Ecto neural progenitor cell (in vitro differentiated cells): Measurements from ENCODE around the gene NPEPL1.

Experiments used
- DNase-seq: peaks from one replicate; pipeline ENCODE4 v3.0.0-alpha.2; 2018; ENCODE audit warnings: low spot score

NPEPL1 gene

DNA sequence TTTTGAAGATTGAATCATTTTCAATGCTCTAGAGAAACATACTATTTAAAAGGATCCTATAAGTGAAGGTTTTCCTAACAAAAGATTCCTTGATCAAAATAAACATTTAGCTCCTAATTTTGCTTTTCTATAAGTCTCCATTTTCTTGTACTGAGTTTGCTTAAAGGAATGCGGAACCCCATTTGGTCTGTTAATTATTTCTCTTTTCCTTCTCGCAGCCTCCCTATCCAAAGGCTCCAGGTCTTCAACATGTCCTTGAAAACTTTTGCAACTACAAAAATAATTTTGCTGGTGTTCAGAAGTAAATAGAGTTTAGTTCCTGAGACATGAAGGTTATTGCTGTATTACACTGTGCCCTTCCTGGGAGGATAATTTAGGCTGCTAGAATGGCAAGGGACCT lies 8.3 kb upstream of the NPEPL1 start:
- DNase-seq = no peak

DNA sequence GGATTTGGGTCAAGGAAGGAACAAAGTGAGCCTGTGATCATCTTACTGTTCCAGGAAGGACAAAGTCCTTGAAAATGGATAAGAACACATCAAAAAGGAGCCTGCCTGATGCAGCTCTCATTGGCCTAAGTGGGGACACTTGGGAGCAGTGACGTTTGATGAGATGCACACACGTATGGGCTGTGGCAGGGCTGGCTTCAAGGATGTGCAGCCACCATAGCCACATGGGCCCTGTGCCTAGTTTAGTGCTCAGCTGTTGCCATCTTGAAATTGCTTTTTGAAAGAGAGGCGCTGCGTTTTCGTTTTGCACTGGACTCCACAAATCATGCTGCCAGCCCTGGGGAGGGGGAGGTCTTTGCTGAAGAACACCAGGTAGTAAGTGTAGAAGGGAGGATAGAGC lies 6.6 kb upstream of the NPEPL1 start:
- no peak for DNase-seq

DNA sequence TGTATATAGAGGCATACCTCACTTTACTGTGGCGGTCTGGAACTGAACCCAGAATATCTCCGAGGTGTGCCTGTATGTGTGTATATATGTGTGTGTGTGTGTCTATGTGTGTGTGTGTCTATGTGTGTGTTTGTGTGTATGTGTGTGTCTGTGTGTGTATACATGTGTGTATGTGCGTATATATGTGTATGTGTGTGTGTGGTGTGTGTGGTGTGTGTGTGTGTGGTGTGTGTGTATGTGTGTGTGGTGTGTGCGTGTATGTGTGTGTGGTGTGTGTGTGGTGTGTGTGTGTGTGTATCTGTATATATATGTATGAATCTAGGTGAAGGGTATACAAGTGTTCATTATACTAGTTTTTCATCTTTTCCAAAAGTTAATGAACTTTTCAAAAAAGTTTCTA lies 4.2 kb upstream of the NPEPL1 start:
- DNase-seq = no peak

DNA sequence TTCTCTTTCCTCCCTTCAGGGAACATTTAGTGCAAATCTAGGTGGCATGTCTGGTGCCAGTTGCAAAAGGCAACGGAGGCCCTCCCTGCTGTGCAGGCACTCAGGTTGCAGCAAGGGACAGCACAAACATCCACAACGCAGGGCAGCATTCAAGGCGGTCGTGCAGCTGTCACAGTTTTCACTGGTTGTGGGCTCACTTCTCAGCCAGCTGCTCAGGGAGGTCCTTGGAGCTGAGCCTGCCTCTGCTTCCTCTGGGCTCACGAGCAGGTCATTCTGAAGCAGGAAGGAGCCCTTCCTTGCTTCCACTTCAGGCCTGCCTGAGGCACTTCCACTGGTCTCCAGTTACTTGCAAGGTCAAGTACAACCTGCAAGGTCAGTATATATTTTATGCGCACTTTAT lies 3.8 kb upstream of the NPEPL1 start:
- DNase-seq = no peak

DNA sequence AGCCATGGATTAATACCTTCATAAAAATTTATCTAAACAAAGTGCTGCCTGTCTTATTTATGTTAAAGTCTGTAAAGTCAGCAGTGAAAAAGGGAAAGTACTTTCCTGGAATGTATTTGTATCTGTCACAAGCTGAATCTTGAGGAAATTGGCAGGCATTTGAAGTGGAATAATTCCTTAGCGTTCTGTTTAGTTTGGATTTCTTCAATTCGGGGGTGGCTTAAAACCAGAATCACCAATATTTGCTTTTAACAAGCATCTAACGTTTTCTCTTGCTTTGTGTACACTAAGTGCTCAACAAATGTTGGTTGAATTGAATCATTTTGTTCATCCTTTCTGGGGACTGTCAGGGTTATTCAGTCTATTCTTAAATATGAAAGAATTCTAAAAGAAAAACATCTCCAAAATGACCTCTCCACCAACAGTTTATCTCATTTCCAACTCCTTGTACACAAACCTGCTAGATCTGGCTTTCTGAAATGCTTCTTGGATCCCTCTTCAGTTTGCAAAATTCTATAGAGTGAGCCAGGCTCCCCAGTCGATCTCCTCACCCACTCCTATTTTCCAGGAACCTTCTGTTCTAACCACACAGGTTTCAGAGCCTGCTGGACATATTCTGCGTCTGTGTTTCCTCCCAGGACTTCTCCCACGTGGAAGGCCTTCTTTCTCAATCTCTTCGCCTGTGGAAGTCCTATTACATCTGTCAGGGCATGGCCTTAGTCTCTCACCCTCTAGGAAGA lies 2.0 kb upstream of the NPEPL1 start:
- no peak for DNase-seq

DNA sequence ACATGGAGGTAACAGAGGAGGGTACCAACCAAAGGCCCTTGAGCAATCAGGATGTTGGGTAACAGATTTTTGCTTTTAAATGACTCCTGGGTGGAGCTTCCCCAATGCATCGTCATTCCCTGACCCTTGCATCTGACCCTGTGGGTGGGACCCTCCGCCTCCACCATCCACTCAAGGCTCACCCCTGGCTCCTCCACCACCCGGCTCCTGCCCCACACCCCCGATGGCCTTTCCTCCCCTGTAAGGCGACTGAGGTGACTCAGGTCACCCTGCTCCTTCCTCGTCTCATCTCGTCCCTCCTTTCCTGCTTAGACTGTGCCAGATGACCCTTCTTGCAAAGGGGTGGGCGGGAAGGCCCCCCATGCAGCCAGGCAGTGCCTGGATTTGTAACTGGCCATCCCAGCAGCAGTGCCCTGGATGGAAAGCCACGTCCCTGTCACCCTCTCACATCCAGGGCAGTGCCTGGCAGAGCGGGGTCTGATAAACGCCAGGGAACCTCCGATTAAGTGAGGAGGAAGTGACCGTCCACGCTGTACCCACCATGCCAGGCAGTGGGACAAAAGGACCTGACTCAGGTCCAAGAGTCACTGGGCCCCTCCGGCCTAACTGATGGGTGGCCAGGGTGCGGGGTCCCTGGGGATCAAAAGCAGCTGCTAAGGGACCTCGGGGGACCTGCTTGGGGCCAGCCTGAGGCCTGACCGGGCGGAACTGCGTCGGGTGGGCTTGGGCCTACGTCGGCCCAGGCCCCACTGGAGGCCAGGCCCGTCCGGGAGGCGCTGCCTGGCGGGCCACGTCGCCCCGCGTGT lies 624 bp upstream of the NPEPL1 start:
- peak; percentile 66 for DNase-seq

DNA sequence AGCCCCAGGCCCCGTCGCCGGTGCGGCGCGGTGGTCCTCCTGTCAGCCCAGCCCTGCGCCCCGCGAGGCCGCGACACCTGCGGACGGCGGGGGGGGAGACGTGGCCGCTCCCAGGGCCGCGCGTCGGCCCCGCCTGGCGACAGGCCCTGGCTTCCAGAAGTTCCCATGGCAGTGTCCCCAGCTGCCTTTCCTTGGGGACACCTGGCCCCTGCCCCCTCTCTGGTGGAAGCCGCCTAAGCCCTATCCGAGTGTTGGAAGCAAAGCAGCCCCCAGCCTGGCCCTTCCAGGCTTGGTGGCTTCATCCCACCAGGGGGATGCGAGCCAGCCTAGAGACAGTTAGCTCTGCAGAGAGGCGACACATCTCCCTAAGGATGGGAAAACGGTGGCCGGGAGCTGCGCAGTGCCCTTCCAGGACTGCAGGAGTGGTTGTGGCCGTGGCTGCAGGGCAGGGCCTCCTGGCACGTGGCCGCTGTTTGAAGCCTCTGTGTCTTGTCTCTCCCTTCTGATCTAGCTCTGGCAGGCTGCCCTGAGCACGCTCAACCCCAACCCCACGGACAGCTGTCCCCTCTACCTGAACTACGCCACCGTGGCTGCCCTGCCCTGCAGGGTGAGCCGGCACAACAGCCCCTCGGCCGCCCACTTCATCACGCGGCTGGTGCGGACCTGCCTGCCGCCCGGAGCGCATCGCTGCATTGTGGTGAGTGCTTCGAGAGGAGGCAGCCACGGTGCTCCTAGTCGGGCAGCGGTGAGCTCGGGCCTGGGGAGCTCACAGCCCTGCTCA lies 816 bp downstream of the NPEPL1 start:
- DNase-seq = peak; percentile 63

DNA sequence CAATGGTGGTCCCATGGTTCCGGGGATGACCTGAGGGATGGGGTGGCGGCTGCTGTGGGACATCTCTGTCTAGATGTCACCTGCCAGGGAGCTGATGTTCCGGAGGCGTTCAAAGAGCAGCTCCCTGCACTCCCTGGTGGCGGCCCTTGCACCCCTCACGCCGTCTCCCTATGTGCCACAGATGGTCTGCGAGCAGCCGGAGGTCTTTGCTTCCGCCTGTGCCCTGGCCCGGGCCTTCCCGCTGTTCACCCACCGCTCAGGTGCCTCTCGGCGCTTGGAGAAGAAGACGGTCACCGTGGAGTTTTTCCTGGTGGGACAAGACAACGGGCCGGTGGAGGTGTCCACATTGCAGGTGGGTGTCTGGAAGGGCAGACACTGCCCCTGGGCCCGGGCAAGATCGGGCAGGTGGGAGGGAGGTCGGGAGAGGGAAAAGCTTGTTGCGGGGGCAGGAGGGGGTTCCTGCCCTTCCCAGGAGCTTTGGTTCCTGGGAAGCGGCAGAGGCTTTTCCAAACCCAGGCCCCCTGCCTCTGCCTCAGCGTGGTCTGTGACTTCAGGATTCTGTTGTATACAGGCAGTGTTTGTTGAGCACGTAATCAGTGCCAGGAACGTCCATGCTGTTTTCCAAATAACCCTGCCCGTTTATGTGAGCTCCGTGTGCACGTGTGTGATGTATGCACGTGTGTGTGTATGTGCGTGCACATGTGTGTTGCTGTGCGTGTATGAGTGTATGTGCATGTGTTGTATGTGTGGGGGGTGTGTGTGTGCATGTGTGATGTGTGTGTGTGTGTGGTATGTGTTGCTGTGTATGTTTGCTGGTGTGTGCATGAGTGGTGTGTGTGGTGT lies 1.9 kb downstream of the NPEPL1 start:
- peak; percentile 41 for DNase-seq

DNA sequence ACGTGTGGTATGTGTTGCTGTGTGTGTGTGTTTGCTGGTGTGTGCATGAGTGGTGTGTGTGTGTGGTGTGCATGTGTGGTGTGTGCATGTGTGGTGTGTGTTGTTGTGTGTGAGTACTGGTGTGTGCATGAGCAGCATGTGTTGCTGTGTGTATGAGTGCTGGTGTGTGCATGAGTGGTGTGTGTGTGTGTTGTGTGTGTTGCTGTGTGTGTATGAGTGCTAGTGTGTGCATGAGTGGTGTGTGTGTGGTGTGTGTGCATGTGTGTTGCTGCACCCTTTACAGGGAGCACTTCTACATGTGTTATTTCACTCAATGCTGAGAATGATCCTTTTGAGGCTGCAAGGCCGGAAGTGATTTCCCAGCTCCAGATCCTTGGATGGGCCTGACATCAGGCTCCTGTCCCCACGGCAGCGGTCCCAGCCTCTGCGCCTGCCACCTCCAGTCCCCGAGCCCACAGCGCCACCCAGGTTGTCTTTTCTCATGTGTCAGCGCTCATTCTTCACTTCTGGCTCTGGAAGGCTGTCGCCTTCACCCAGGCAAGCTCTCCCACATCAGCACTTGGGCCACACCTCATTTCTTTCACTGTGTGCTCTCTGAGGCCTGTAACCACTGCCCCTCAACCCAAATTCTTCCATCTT lies 2.6 kb downstream of the NPEPL1 start:
- no peak for DNase-seq

DNA sequence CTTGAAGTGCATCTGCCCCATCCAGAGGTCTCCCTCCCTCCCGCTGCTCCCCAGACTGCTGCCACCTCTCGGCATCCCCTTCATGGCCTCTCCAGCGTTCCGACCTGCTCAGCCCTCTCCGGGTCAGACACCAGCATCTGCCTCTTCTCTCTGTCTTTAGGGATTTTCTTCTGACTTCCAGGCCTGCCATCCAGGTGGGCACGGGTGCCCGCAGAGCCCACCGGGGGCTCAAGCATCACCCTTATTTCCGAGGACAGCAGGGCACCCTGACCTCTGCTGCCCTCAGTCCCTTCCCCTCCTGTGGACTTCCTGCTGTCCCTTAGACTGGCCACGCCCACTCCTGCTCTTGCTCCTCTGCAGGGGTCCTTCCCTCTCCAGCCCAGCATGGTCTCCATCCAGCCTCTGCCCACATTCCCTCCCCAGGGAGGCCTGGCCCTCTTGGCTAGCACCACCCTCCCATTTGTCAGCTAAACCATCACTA lies 3.3 kb downstream of the NPEPL1 start:
- DNase-seq = no peak

DNA sequence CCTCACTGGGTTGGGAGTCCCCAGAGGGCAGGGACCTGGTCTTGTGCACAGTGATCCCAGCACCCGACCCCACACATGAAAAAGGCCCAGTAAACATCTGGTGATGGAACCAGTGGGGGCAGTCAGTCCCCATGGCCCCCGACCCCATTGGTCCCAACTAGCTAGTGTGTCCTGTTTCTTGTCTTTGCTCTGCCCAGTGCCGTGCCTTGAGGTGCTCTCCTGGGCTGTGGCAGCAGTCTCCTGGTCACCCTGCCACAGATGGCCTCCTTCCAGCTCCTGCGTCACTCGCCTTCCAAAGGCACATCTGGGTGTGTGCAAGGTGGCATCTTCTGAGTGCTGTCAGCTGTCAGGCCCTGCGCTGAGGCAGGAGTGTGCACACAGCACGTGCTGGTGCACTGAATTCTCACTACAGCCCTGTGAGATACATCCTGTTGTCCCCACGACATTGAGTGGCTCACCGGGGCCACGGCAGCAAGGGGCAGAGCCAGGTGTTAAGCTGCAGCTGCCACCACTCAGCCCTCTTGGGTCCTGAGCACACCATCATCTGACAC lies 3.9 kb downstream of the NPEPL1 start:
- DNase-seq = no peak

DNA sequence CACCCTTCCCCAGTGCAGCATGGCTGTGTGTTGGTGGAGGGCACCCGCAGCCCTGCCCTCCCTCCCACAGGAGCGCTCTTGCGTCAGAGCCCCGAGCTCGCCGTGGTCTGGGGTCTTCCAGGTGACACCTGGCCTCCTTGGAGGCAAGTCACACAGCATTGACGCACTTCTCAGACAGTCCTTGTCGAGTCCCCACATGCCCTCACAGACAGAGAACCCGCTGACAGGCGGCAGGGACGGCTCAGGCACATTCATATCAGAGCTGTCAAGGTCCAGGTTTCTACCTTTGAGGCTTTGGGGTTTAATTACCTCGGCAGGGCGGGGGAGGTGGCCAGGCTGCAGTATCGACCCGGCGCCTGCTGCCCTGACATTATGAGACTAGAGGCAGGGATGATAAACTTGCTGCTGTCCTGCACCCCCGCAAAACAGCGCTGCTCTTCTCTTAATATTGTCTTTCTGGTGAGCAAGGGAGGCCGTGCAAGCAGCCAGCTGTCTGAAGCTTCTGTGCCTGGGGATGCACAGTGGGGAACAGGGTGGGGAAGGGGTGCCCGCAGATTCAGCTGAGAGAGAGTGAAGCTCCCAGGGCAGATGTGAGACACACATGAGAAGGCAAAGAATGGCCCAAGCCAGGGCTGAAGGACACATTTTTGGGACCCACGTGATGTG lies 4.7 kb downstream of the NPEPL1 start:
- no peak for DNase-seq

DNA sequence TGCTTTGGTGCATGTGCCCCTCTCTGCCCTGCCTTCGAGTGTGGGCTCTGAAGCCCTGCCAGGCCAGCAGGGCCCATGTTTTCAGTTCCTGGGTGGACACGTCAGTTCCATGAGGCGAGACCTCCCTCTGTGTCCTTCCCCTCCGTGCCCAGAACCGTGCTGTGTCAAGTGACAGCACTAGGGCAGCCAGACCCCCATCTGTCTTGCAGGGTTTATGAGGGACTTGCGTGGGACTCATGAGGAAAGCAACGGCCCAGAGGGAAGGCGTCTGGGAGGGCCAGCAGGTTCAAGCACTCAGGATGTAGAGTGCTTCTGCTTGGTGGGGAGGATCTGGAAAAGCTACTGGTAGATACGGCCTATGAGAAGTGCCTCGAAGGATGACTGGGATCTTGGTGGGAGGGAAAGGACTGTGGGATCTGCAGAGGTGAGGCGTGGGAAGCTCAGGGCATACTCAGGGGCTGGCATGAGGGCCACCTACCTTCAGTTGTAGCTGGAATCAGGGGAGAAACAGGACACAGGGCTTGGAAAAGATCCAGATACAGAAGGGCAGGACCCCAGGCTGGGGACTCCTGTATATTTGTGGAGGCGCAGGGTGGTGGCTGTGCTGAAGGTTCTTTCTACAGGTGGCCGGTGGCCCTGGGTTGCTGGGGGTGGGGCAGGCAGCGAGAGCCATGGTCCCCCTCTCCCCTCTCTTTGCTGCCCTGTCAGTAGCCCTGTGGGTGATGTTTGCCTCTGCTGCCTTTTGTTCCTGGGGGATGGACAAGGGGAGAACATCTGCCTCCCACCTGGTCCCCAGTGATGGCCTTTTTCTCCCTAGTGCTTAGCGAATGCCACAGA lies 5.5 kb downstream of the NPEPL1 start:
- DNase-seq = no peak

DNA sequence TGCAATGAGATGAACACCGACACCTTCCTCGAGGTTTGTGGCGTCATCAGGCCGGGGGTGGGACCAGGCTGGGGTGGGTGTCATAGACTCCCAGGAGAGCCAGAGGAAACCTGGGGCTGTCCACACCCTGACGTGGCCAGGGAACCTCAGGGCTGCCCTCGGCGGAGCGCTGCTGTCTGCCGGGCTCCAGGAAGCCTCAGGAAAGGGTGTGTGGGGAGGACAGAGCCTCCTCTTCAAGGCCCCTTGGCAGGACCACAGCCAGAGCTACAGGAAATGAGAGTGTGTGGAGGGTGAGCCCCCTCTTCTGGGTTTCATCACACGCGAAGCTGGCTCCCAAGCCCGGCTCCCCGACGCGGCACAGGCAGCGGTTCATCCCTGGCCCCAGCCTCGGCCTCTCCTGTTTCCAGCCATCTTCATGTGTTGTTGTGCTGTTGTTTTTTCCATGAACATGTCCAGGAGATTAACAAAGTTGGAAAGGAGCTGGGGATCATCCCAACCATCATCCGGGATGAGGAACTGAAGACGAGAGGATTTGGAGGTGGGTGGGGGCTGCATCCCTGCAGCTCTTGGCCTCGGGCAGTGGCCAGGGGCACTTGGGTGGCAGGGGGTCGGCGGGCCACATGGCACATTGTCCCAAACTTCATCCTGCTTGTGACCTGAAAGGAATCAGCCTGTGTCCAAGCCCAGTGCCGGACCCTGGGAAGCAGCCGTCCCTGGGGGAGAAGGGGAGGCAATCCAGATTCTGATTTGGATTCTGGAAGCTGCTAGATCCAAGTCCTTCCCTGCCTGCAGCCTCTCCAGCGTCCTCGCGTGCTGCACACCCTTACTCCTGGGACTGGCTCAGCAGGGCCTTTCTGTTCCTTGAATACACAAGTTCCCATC lies 6.4 kb downstream of the NPEPL1 start:
- no peak for DNase-seq

DNA sequence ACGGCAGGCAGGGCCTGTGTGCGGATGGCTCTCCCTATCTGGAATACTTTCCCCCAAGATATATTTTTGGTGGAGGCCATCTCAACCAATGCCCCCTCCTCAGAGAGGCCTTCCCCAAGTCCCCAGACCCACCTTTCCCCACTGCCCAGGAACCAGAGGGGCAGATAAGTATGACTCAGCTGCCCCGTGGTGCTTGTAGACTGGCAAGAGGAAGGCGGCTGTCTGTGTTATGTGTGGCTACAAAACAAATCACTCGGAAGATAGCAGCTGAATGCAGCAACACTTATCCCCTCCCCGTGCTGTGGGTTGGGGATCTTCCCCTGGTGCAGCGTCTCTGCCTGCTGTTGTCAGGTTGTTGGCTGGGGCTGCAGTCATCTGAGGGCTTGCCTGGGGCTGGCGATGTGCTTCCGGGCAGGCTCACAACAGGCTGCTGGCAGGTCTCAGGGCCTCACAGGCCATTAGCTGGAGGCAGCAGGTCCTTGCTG lies 7.1 kb downstream of the NPEPL1 start:
- DNase-seq = no peak

DNA sequence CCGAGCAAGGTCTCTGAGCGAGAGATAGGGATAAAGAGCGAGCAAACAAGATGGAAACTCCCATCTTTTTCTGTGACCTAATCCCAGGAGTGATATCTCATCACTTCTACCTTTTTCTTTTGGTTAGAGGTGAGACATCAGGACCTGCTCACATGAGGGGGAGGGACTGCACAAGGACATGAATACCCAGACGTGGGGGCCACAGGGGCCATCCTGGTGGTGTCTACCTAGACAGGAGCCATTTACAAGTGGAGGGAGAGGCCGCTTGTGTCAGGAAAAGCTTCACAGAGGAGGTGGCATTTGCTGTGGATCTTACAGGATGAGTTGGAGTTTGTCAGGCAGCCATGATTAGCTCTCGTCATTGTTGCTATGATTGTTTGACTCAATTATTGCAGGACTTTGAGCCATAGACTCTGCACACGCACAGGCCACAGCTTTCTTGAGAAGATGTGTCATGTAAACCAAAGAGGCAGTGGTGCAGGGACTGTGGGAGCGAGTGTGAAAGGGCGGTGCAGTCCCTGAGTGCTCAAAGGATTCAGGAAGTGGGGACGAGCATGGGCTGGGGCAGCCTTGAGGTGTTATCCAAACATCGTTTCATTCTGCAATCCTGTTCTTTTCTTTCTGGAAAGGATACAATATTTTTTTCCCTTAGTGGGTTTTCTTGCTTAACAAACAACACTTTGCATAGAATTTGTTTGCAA lies 7.7 kb downstream of the NPEPL1 start:
- DNase-seq = no peak

DNA sequence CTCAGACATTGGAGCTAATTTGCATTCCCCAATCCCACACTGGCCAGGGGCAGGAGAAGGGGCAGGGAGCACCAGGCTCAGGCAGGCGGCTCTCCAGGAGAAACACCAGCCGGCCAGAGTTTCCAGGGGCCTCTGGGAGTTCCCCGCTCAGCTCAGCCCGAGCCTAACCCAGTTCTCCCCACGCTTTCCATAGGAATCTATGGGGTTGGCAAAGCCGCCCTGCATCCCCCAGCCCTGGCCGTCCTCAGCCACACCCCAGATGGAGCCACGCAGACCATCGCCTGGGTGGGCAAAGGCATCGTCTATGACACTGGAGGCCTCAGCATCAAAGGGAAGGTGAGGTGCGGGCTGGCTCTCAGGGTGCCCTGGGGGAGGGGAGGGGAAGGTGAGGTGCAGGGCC lies 8.2 kb downstream of the NPEPL1 start:
- DNase-seq = no peak
